Neuron (in vitro differentiated cells): Measurements from ENCODE around the gene CAV1.

ENCODE experiments used
- H2AFZ ChIP-seq: one replicate; pipeline ENCODE4 v1.6.1; 2013; ENCODE audit warnings: low read depth, mild to moderate bottlenecking, inconsistent platforms, low read length, moderate library complexity
- H3K27me3 ChIP-seq: one replicate; pipeline ENCODE4 v1.6.1; 2013; ENCODE audit warnings: low read length; ENCODE audit not compliant: insufficient read depth
- H3K36me3 ChIP-seq: one replicate; pipeline ENCODE4 v1.6.1; 2013; ENCODE audit warnings: low read length; ENCODE audit not compliant: insufficient read depth
- H3K4me1 ChIP-seq: one replicate; pipeline ENCODE4 v1.6.1; 2013; ENCODE audit warnings: low read length; ENCODE audit not compliant: insufficient read depth
- H3K4me3 ChIP-seq: 2 replicates; pipeline ENCODE4 v1.5.1; 2013; ENCODE audit warnings: mild to moderate bottlenecking, low read length, moderate library complexity
- H3K9me3 ChIP-seq: one replicate; pipeline ENCODE4 v1.6.1; 2013; ENCODE audit warnings: low read length

Gene CAV1

GRCh38 chr7:116560021-116560970 lies 35.5 kb downstream of the CAV1 start:
- Histone ChIP-seq H3K4me1 (peaks cover 4% of the 10 kb centered on the region), H3K4me3 (no peak overlapping the region), H3K36me3 (no peaks in the 10 kb centered on the region), H3K27me3 (no peaks in the 10 kb centered on the region), H2AFZ (no peak overlapping the region), H3K9me3 (no peaks in the 10 kb centered on the region)

GRCh38 chr7:116561697-116562483 lies 37.1 kb downstream of the CAV1 start:
- no peak overlapping the region for H2AFZ ChIP-seq
- peaks cover 4% of the 10 kb centered on the region for H3K4me1 ChIP-seq
- H3K27me3 ChIP-seq: no peaks in the 10 kb centered on the region
- no peaks in the 10 kb centered on the region for H3K36me3 ChIP-seq
- H3K9me3 ChIP-seq: no peaks in the 10 kb centered on the region
- no peak overlapping the region for H3K4me3 ChIP-seq

DNA sequence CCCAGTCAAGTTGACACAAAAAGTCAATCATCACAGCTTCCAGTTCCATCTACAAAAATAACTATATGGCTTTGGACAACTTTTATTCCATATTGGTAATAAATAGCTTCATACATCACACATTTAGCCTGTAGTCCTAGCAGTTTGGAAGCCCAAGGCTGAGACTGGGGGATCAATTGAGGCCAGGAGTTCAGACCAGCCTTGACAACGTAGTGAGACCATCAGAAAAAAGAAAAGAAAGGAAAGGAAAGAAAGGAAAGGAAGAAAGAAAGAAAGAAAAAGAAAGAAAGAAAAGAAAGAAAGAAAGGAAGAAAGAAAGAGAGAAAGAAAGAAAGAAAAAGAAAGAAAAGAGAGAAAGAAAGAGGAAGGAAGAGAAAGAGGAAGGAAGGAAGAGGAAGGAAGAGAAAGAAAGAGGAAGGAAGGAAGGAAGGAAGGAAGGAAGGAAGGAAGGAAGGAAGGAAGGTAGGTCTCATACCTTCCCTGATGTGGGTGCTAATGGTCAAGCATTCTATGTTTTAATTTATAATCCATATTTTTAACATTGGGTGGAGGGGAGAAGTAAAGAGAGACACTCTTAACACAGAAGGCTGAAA lies 37.8 kb downstream of the CAV1 start:
- no peaks in the 10 kb centered on the region for H3K27me3 ChIP-seq
- H3K9me3 ChIP-seq: no peaks in the 10 kb centered on the region
- peaks cover 4% of the 10 kb centered on the region for H3K4me1 ChIP-seq
- H3K36me3 ChIP-seq: no peaks in the 10 kb centered on the region
- H3K4me3 ChIP-seq: no peak overlapping the region
- no peak overlapping the region for H2AFZ ChIP-seq

DNA sequence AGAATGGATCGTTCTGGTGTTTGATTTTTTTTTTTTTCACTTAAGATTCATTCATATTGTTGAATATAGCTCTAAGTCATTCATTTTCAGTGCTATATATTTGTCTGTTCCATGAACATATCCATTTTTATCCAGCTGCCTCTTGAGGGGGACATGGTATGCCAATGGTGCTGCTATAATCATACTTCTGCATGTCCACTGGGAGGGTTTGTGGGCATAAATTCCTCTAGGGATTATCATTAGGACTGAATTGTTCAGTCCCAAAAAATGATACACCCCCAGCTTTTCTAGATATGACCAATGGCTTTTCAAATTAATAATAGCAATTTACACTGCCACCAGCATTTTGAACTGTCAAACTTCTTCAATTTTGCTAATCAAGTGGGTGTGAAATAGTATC lies 41.1 kb downstream of the CAV1 start:
- Histone ChIP-seq H3K27me3 (no peaks in the 10 kb centered on the region), H3K4me3 (no peak overlapping the region), H3K36me3 (no peaks in the 10 kb centered on the region), H3K4me1 (no peaks in the 10 kb centered on the region), H2AFZ (no peak overlapping the region), H3K9me3 (no peaks in the 10 kb centered on the region)

- Histone ChIP-seq H3K36me3 (no peaks in the 10 kb centered on the region), H3K4me1 (no peaks in the 10 kb centered on the region), H3K27me3 (no peaks in the 10 kb centered on the region), H3K9me3 (no peaks in the 10 kb centered on the region), H3K4me3 (no peak overlapping the region), H2AFZ (no peak overlapping the region)
Observed at GRCh38 chr7:116566666-116567065, 41.8 kb downstream of the CAV1 start.

DNA sequence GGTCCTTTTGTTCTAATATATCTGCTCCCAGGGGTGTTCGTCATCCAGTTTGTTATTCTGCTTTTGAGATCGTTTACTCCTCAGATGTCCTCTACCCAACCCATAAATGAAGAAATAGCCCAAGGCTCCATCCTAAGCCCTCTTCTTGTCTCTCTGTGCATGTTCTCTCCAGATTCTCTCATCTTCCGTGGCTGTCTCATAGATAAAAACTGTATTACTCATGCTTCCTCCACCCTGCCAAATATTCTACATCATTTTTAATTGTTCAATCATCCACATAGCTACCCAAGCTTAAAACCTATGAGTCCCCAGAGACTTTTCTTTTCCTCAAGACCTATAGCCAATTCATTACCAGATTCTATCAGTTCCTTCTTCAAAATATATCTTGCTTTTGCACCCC lies 44.9 kb downstream of the CAV1 start:
- Histone ChIP-seq H3K4me1 (no peaks in the 10 kb centered on the region), H3K4me3 (no peak overlapping the region), H3K27me3 (no peaks in the 10 kb centered on the region), H3K36me3 (no peaks in the 10 kb centered on the region), H2AFZ (no peak overlapping the region), H3K9me3 (no peaks in the 10 kb centered on the region)

- H2AFZ ChIP-seq: no peak overlapping the region
- no peaks in the 10 kb centered on the region for H3K27me3 ChIP-seq
- no peaks in the 10 kb centered on the region for H3K36me3 ChIP-seq
- no peak overlapping the region for H3K4me3 ChIP-seq
- no peaks in the 10 kb centered on the region for H3K4me1 ChIP-seq
- H3K9me3 ChIP-seq: no peaks in the 10 kb centered on the region
Observed at GRCh38 chr7:116570306-116570705, 45.5 kb downstream of the CAV1 start.

DNA sequence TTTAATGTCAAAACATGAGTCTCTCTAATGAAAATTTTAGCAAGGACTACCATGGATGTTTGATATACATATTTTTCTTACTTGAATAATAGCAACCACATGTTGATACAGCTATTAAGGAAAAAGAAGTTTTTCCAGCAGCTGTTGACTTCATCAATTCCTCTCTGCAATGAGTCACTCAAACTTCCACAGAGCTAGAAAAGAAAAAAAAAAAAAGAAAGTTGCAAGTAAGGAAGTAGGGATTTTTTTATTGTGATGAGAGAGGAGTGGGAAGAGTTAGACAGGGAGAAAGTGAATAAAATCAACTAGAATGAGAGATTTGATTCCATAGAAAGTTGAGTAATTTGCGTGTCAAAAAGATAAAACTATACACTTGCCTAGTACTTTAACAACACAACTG lies 46.2 kb downstream of the CAV1 start:
- Histone ChIP-seq H3K9me3 (no peaks in the 10 kb centered on the region), H3K36me3 (no peaks in the 10 kb centered on the region), H3K4me3 (no peak overlapping the region), H3K27me3 (no peaks in the 10 kb centered on the region), H3K4me1 (no peaks in the 10 kb centered on the region), H2AFZ (no peak overlapping the region)

GRCh38 chr7:116571552-116571951 lies 46.7 kb downstream of the CAV1 start:
- no peaks in the 10 kb centered on the region for H3K4me1 ChIP-seq
- no peaks in the 10 kb centered on the region for H3K27me3 ChIP-seq
- H3K36me3 ChIP-seq: no peaks in the 10 kb centered on the region
- no peak overlapping the region for H2AFZ ChIP-seq
- no peak overlapping the region for H3K4me3 ChIP-seq
- H3K9me3 ChIP-seq: no peaks in the 10 kb centered on the region

DNA sequence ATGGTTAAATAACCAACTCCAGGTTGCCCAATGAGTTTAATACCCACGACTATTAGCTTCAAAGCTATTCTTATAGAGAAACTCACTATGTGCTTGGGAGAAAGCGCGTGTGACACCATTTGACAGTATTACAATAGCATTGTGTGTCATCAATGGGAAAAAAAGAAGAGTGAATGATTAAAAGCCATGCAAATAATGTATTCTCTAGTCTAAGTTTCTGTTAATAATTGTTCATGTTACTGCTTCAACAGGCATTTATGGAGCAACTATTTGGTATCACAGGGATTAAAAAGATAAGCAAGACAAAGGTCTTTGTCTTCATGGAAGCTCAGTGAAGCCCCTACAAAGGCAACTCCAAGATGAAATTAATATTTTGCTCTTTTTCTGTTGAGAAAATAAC lies 47.2 kb downstream of the CAV1 start:
- Histone ChIP-seq H3K9me3 (no peaks in the 10 kb centered on the region), H2AFZ (no peak overlapping the region), H3K36me3 (no peaks in the 10 kb centered on the region), H3K27me3 (no peaks in the 10 kb centered on the region), H3K4me1 (no peaks in the 10 kb centered on the region), H3K4me3 (no peak overlapping the region)

DNA sequence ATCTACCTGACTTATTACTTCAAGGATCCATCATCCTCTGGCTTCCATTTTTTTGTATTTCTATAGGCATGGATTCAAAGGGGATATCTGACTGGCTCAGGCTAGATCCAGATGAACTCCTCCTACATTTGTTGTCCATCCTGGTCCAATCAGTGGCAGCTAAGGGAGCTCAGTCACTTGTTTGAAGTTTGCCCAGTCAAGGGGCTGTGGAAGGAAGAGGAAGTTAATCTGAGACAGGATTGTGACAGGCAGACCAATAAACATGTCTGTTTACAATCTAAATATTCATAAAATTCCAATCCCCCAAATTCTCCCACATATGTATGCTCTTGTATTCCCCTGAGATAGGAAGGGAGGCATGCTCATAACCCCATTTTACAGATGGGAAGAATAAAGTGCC lies 48.7 kb downstream of the CAV1 start:
- no peak overlapping the region for H2AFZ ChIP-seq
- no peaks in the 10 kb centered on the region for H3K9me3 ChIP-seq
- no peaks in the 10 kb centered on the region for H3K27me3 ChIP-seq
- no peaks in the 10 kb centered on the region for H3K36me3 ChIP-seq
- H3K4me3 ChIP-seq: no peak overlapping the region
- H3K4me1 ChIP-seq: no peaks in the 10 kb centered on the region

- Histone ChIP-seq H3K4me3 (no peak overlapping the region), H3K36me3 (no peaks in the 10 kb centered on the region), H3K27me3 (no peaks in the 10 kb centered on the region), H2AFZ (no peak overlapping the region), H3K4me1 (no peaks in the 10 kb centered on the region), H3K9me3 (no peaks in the 10 kb centered on the region)
Observed at GRCh38 chr7:116574025-116574822, 49.4 kb downstream of the CAV1 start.
